AG04450 (cell line): ENCODE results near the gene GPSM1. TPM values are rescaled to one million over a fixed set of nuclear protein-coding genes. Genes with fewer than 3 reads are reported as not detected.

ENCODE experiments used
- CTCF ChIA-PET: fragments of 300-600, 350-600 bp; formaldehyde crosslinking; extraction: SDS; loops from one replicate; lab custom pipeline; 2022; ENCODE audit warnings: antibody characterized with exemption, inconsistent platforms; lab: Charles Lee
- POLR2A ChIA-PET: fragments of 350-600 bp; formaldehyde crosslinking; extraction: SDS; loops from one replicate; lab custom pipeline; 2021; ENCODE audit warnings: antibody characterized with exemption, inconsistent platforms; lab: Yijun Ruan, JAX
- DNase-seq: peaks from one replicate; pipeline ENCODE4 v3.0.0-alpha.2; 2011; ENCODE audit warnings: low read depth, low spot score
- H3K27ac ChIP-seq: one replicate; pipeline ENCODE4 v1.5.1; 2012; ENCODE audit warnings: low read depth, low read length, control low read depth
- H3K27me3 ChIP-seq: one replicate; pipeline ENCODE4 v1.6.0; 2012; ENCODE audit warnings: low read length; ENCODE audit not compliant: control insufficient read depth, insufficient read depth
- H3K4me3 ChIP-seq: 2 replicates; pipeline ENCODE4 v1.5.1; 2011; ENCODE audit warnings: mild to moderate bottlenecking, low read depth, low read length, control low read depth
- H3K9me3 ChIP-seq: 2 replicates; pipeline ENCODE4 v1.5.1; 2012; ENCODE audit warnings: low read length; ENCODE audit not compliant: control insufficient read depth, insufficient read depth
- polyA plus RNA-seq: library from polyadenylated mRNA; depleted of rRNA; stranded (reverse); fragments of >200 nt; gene quantifications from 2 replicates; pipeline ENCODE4 v1.2.3, GENCODE V29; 2011
- TF ChIP-seq, protein P1 (sequence below): IDR thresholded peaks from 2 replicates; pipeline ENCODE4 v1.5.1; 2011; ENCODE audit warnings: low read depth, low read length, control low read depth, inconsistent platforms

GPSM1 gene
- polyA plus RNA-seq, 1 experiment, result 22.5 TPM

DNA sequence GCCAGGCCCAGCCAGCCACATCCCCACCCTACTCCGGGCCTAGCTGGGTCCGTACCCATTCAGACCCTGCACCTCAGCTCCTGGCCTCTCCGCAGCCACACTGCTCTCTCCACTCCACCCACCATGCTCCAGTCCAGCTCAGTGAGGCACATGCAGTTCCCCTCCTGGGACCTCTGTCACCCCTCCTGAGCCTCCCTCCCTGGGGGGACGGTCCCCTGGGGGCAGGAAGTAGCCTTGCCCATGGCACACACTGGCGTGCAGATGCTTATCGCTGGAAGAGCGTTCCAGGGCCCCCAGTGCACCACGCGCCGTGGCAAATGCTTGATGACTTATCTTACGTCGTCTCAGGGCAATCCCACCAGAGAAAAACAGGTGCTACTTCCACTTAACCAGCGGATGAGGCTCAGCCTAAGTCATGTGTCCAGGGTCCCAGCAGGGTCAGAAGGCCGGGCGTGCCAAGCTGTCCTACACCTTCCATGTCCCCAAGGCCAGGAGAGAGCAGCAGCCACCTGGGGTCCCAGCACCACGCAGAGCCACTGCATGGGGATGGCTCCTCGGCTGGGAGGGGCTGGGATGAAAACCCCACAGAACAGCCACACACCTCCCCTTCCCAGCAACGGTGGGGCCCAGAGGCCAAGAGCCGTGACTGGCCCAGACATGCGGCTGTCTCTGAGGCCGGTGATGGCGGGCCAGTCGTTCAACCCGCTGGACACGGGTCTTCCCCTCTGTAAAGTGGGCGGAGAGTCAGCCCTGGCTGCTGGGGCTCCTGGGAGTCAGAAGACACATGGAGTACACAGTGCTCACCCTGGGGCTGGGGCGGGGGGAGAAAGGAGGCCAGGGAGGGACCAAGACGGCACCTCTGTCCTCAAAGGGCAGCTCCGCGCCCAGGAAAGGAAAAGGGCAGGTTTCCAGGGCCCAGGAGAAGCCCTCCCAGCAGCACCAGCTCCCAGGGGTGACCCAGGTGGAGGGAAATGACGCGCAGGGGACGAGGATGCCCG is 20.8 kb upstream of the GPSM1 start:
- TF ChIP-seq, protein P1, sequence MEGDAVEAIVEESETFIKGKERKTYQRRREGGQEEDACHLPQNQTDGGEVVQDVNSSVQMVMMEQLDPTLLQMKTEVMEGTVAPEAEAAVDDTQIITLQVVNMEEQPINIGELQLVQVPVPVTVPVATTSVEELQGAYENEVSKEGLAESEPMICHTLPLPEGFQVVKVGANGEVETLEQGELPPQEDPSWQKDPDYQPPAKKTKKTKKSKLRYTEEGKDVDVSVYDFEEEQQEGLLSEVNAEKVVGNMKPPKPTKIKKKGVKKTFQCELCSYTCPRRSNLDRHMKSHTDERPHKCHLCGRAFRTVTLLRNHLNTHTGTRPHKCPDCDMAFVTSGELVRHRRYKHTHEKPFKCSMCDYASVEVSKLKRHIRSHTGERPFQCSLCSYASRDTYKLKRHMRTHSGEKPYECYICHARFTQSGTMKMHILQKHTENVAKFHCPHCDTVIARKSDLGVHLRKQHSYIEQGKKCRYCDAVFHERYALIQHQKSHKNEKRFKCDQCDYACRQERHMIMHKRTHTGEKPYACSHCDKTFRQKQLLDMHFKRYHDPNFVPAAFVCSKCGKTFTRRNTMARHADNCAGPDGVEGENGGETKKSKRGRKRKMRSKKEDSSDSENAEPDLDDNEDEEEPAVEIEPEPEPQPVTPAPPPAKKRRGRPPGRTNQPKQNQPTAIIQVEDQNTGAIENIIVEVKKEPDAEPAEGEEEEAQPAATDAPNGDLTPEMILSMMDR, result no peak
- Histone ChIP-seq H3K27me3 (peaks cover 19% of the 10 kb centered on the region), H3K27ac (no peak overlapping the region), H3K4me3 (no peak overlapping the region), H3K9me3 (peaks cover 10% of the 10 kb centered on the region; the same call in 1 of the 2 replicates)
- POLR2A ChIA-PET, result no interaction called here
- CTCF ChIA-PET, result no interaction called here
- DNase-seq, result no peak

GRCh38 chr9:136307215-136307750 is 20.1 kb upstream of the GPSM1 start:
- peaks cover 17% of the 10 kb centered on the region for H3K27me3 ChIP-seq
- H3K9me3 ChIP-seq, result peaks cover 10% of the 10 kb centered on the region; the same call in 1 of the 2 replicates
- DNase-seq, result no peak
- no peak overlapping the region for H3K4me3 ChIP-seq
- ChIA-PET POLR2A (no interaction called here), CTCF (no interaction called here)
- H3K27ac ChIP-seq, result no peak overlapping the region
- TF ChIP-seq, protein P1, result no peak

- peaks cover 13% of the 10 kb centered on the region for H3K27me3 ChIP-seq
- no peak overlapping the region for H3K4me3 ChIP-seq
- CTCF ChIA-PET, result no interaction called here
- no peak for DNase-seq
- TF ChIP-seq, protein P1, result no peak
- no peak overlapping the region for H3K27ac ChIP-seq
- POLR2A ChIA-PET, result no interaction called here
- peaks cover 10% of the 10 kb centered on the region; the same call in 1 of the 2 replicates for H3K9me3 ChIP-seq
Observed at GRCh38 chr9:136308006-136308701, 19.2 kb upstream of the GPSM1 start.

- TF ChIP-seq, protein P1, result no peak
- H3K27me3 ChIP-seq, result peaks cover 13% of the 10 kb centered on the region
- DNase-seq, result no peak
- no peak overlapping the region for H3K27ac ChIP-seq
- H3K4me3 ChIP-seq, result no peak overlapping the region
- ChIA-PET POLR2A (no interaction called here), CTCF (no interaction called here)
- peaks cover 10% of the 10 kb centered on the region; the same call in 1 of the 2 replicates for H3K9me3 ChIP-seq
Observed at GRCh38 chr9:136308702-136309053, 18.7 kb upstream of the GPSM1 start.
